HUES48 (cell line): ENCODE results near the gene KRT5.

Source experiments
- H3K27ac ChIP-seq: one replicate; pipeline ENCODE4 v1.7.0; 2013; ENCODE audit warnings: low read depth, low read length, inconsistent platforms
- H3K27me3 ChIP-seq: 2 replicates; pipeline ENCODE4 v1.6.1; 2013; ENCODE audit warnings: mild to moderate bottlenecking, low read length; ENCODE audit not compliant: control insufficient read depth, insufficient read depth
- H3K36me3 ChIP-seq: 2 replicates; pipeline ENCODE4 v1.6.1; 2013; ENCODE audit warnings: low read length; ENCODE audit not compliant: control insufficient read depth, insufficient read depth
- H3K4me1 ChIP-seq: 2 replicates; pipeline ENCODE4 v1.6.1; 2013; ENCODE audit warnings: mild to moderate bottlenecking, low read length; ENCODE audit not compliant: control insufficient read depth, insufficient read depth
- H3K4me3 ChIP-seq: 2 replicates; pipeline ENCODE4 v1.5.1; 2013; ENCODE audit warnings: mild to moderate bottlenecking, low read depth, low read length
- H3K9ac ChIP-seq: 2 replicates; pipeline ENCODE4 v1.6.1; 2013; ENCODE audit warnings: mild to moderate bottlenecking, low read depth, low read length, moderate library complexity
- H3K9me3 ChIP-seq: 2 replicates; pipeline ENCODE4 v1.6.1; 2013; ENCODE audit warnings: low read length; ENCODE audit not compliant: control insufficient read depth, insufficient read depth

Gene KRT5

DNA sequence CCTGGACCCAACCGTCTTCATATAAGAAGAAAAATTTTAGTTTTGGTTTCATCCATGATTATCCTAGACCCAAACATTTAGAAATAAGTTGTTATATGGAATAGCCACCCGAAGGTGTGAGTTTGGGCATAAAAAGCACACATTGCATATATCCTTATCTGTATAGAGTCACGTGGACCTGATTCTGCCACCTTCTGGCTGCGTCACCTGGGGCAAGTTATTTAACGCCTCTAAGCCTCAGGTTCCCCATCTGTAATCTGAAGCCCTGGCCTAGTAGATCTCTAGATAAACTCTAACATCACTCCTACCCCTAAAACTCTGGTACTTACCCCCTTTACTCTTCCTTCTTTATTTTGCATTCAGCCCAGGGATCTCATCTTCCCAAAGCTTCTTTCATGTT, 14.3 kb upstream of the KRT5 start:
- no peaks in the 10 kb centered on the region for H3K27me3 ChIP-seq
- H3K4me3 ChIP-seq: no peak overlapping the region
- no peak overlapping the region for H3K9ac ChIP-seq
- H3K4me1 ChIP-seq: no peaks in the 10 kb centered on the region
- H3K9me3 ChIP-seq: no peaks in the 10 kb centered on the region
- no peak overlapping the region for H3K27ac ChIP-seq
- H3K36me3 ChIP-seq: no peaks in the 10 kb centered on the region

- Histone ChIP-seq H3K4me3 (no peak overlapping the region), H3K36me3 (no peaks in the 10 kb centered on the region), H3K9ac (no peak overlapping the region), H3K9me3 (no peaks in the 10 kb centered on the region), H3K4me1 (no peaks in the 10 kb centered on the region), H3K27me3 (no peaks in the 10 kb centered on the region), H3K27ac (no peak overlapping the region)
Measured at GRCh38 chr12:52533686-52534470, 13.7 kb upstream of the KRT5 start.

GRCh38 chr12:52532636-52533035, 12.4 kb upstream of the KRT5 start:
- Histone ChIP-seq H3K27me3 (no peaks in the 10 kb centered on the region), H3K4me1 (no peaks in the 10 kb centered on the region), H3K27ac (no peak overlapping the region), H3K9me3 (no peaks in the 10 kb centered on the region), H3K9ac (no peak overlapping the region), H3K36me3 (no peaks in the 10 kb centered on the region), H3K4me3 (no peak overlapping the region)

- H3K4me1 ChIP-seq: no peaks in the 10 kb centered on the region
- no peak overlapping the region for H3K9ac ChIP-seq
- H3K36me3 ChIP-seq: no peaks in the 10 kb centered on the region
- H3K4me3 ChIP-seq: no peak overlapping the region
- no peaks in the 10 kb centered on the region for H3K27me3 ChIP-seq
- H3K27ac ChIP-seq: no peak overlapping the region
- no peaks in the 10 kb centered on the region for H3K9me3 ChIP-seq
Measured at GRCh38 chr12:52531566-52532300, 11.5 kb upstream of the KRT5 start.

- Histone ChIP-seq H3K9ac (no peak overlapping the region), H3K36me3 (no peaks in the 10 kb centered on the region), H3K4me1 (no peaks in the 10 kb centered on the region), H3K27me3 (no peaks in the 10 kb centered on the region), H3K4me3 (no peak overlapping the region), H3K27ac (no peak overlapping the region), H3K9me3 (no peaks in the 10 kb centered on the region)
Measured at GRCh38 chr12:52530905-52531304, 10.7 kb upstream of the KRT5 start.

GRCh38 chr12:52530366-52530765, 10.2 kb upstream of the KRT5 start:
- Histone ChIP-seq H3K36me3 (no peaks in the 10 kb centered on the region), H3K27me3 (no peaks in the 10 kb centered on the region), H3K9ac (no peak overlapping the region), H3K4me3 (no peak overlapping the region), H3K4me1 (no peaks in the 10 kb centered on the region), H3K27ac (no peak overlapping the region), H3K9me3 (no peaks in the 10 kb centered on the region)

DNA sequence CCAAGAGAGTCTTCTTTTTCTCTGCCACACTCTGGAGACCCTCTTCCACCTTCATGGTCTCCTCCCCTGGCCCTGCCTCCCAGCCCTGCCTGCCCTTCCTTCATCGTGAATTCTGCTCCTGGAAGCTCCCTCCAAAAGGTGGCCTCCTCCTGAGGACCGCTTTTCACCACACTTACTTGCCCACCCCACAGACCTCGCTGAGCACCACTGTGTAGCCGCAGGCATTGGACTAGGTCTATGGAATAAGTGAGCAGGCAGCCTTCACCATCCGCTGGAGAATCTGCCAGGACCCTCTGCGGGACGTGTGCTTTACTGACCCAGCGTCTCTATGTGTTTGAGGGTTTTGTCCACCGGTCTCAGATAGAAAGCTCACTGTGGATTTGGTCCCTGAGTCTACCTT, 9.7 kb upstream of the KRT5 start:
- H3K9ac ChIP-seq: no peak overlapping the region
- no peaks in the 10 kb centered on the region for H3K27me3 ChIP-seq
- no peaks in the 10 kb centered on the region for H3K36me3 ChIP-seq
- no peaks in the 10 kb centered on the region for H3K4me1 ChIP-seq
- no peaks in the 10 kb centered on the region for H3K9me3 ChIP-seq
- no peak overlapping the region for H3K4me3 ChIP-seq
- no peak overlapping the region for H3K27ac ChIP-seq

DNA sequence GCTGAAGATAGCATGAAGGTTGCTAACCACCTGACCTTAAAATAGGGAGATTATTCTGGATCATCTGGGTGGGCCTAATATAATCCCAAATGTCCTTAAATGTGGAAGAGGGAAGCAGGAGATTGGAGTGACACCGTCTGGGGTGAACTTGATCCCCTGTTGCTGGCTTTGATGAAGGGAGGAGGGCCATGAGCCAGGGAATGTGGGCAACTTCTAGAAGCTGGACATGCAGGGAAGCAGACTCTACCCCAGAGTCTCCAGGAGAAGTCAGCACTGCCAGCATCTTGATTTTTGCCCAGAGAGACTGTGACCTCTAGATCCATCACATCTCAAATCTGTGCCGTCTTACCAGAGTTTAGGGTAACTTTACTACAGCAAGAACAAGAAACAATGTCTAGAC, 9.2 kb upstream of the KRT5 start:
- Histone ChIP-seq H3K9me3 (no peaks in the 10 kb centered on the region), H3K4me3 (no peak overlapping the region), H3K27me3 (no peaks in the 10 kb centered on the region), H3K36me3 (no peaks in the 10 kb centered on the region), H3K9ac (no peak overlapping the region), H3K27ac (no peak overlapping the region), H3K4me1 (no peaks in the 10 kb centered on the region)

GRCh38 chr12:52528641-52529143, 8.5 kb upstream of the KRT5 start:
- no peaks in the 10 kb centered on the region for H3K27me3 ChIP-seq
- H3K4me1 ChIP-seq: no peaks in the 10 kb centered on the region
- no peak overlapping the region for H3K27ac ChIP-seq
- H3K9ac ChIP-seq: no peak overlapping the region
- H3K36me3 ChIP-seq: no peaks in the 10 kb centered on the region
- H3K9me3 ChIP-seq: no peaks in the 10 kb centered on the region
- H3K4me3 ChIP-seq: no peak overlapping the region

GRCh38 chr12:52527121-52527800, 7.1 kb upstream of the KRT5 start:
- no peaks in the 10 kb centered on the region for H3K36me3 ChIP-seq
- no peak overlapping the region for H3K4me3 ChIP-seq
- H3K4me1 ChIP-seq: no peaks in the 10 kb centered on the region
- H3K9ac ChIP-seq: no peak overlapping the region
- no peaks in the 10 kb centered on the region for H3K27me3 ChIP-seq
- H3K9me3 ChIP-seq: no peaks in the 10 kb centered on the region
- H3K27ac ChIP-seq: no peak overlapping the region

GRCh38 chr12:52526511-52526951, 6.3 kb upstream of the KRT5 start:
- H3K36me3 ChIP-seq: no peaks in the 10 kb centered on the region
- no peaks in the 10 kb centered on the region for H3K9me3 ChIP-seq
- no peak overlapping the region for H3K27ac ChIP-seq
- no peaks in the 10 kb centered on the region for H3K4me1 ChIP-seq
- H3K4me3 ChIP-seq: no peak overlapping the region
- H3K9ac ChIP-seq: no peak overlapping the region
- H3K27me3 ChIP-seq: no peaks in the 10 kb centered on the region
